ENCODE measurements around the gene HACD2. TPM values are rescaled to one million over a fixed set of nuclear protein-coding genes. Genes with fewer than 3 reads are reported as not detected.

HACD2 gene
- total RNA-seq, 3 donors from 2014 or later (not counting 1 experiment from before 2014, with no cell fraction given): 16.1 to 34.1 (median 24.6) TPM

DNA sequence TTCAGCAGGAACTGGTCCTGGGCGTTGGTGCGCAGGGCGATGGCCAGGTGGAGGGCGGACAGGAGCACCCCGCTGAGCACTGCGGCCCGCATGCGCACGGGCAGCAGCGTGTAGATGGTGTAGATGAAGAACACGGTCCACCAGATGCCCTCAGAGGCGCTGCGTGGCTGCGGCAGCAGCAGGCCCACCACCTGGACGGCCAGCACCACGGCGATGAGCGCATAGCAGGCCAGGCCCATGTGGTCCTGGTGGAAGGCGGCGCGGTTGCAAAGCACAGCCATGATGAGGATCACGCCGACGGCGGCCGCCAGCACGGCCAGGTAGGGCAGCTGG lies 137.5 kb downstream of the HACD2 start:
- intact Hi-C loops (cut with micrococcal nuclease): loop anchor here (10.0 kb wide), 1 partner anchor 107 kb away; no protein-coding TSS in a partner anchor
- no peaks in the 10 kb centered on the region for H3K36me3 ChIP-seq (ENCODE audit: control insufficient read depth, insufficient read depth, low read length)
- no peaks in the 10 kb centered on the region for H3K9me3 Mint-ChIP-seq
- peaks cover 17% of the 10 kb centered on the region for H3K27me3 ChIP-seq (ENCODE audit: control insufficient read depth, insufficient read depth, low read length)
- ATAC-seq (no peak), DNase-seq (no peak)
- no peaks in the 10 kb centered on the region for H3K9me3 ChIP-seq (ENCODE audit: control insufficient read depth, insufficient read depth, low read length)
- peaks cover 9% of the 10 kb centered on the region for H3K4me1 ChIP-seq (ENCODE audit: control insufficient read depth, insufficient read depth, low read length)
- TF ChIP-seq, protein P1, sequence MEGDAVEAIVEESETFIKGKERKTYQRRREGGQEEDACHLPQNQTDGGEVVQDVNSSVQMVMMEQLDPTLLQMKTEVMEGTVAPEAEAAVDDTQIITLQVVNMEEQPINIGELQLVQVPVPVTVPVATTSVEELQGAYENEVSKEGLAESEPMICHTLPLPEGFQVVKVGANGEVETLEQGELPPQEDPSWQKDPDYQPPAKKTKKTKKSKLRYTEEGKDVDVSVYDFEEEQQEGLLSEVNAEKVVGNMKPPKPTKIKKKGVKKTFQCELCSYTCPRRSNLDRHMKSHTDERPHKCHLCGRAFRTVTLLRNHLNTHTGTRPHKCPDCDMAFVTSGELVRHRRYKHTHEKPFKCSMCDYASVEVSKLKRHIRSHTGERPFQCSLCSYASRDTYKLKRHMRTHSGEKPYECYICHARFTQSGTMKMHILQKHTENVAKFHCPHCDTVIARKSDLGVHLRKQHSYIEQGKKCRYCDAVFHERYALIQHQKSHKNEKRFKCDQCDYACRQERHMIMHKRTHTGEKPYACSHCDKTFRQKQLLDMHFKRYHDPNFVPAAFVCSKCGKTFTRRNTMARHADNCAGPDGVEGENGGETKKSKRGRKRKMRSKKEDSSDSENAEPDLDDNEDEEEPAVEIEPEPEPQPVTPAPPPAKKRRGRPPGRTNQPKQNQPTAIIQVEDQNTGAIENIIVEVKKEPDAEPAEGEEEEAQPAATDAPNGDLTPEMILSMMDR (IDR thresholded peaks at IDR 0.05): no peak
- peaks cover 50 to 52% of the 10 kb centered on the region in 2 donors for H3K27me3 Mint-ChIP-seq (ENCODE audit: low read depth in 2 of 2)
- H3K4me3 Mint-ChIP-seq: peak overlapping the region; percentile 85
- no peak overlapping the region for H3K27ac Mint-ChIP-seq
- H3K27ac ChIP-seq (ENCODE audit: low read length): no peak overlapping the region
- WGBS (ENCODE audit: insufficient coverage): 93% methylated on average over 27 of the region's 27 CpGs
- no peak overlapping the region for H3K4me3 ChIP-seq (ENCODE audit: low read length)
- peaks cover 0 to 6% of the 10 kb centered on the region in 2 donors for H3K4me1 Mint-ChIP-seq
- H3K36me3 Mint-ChIP-seq: no peaks in the 10 kb centered on the region

DNA sequence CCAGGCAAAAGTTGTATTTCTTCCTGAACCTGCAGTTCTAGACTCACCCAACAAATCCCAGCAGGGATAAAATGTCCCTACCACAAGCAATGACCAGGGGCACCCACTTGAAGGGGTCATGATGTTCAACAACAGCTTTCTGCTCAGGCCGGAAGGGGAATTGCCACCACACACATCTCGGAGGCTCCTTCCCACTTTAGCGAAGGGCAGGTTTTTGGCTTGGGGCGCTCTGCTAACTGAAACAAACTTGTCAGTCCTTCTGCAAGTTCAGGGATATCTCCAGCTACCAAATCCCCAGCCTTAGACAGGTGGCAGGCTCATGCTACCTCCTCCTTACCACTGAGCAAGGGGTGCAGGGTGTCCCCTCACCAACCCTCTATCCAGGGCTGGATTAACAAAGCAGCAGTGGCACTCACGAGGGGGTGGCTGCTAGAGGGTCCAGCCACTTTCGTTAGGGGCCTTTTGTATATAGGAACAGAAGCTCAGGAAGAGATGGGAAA lies 138.2 kb downstream of the HACD2 start:
- H3K27ac ChIP-seq (ENCODE audit: low read length): no peak overlapping the region
- Mint-ChIP-seq H3K36me3 (no peaks in the 10 kb centered on the region), H3K27me3 (ENCODE audit: low read depth in 2 of 2) (peaks cover 52 to 53% of the 10 kb centered on the region in 2 donors), H3K4me3 (peak overlapping the region; percentile 85), H3K9me3 (no peaks in the 10 kb centered on the region), H3K27ac (no peak overlapping the region), H3K4me1 (peaks cover 0 to 6% of the 10 kb centered on the region in 2 donors)
- H3K4me3 ChIP-seq (ENCODE audit: low read length): no peak overlapping the region
- intact Hi-C loops (cut with micrococcal nuclease): loop anchor here (10.0 kb wide), 1 partner anchor 108 kb away; no protein-coding TSS in a partner anchor
- no peaks in the 10 kb centered on the region for H3K36me3 ChIP-seq (ENCODE audit: control insufficient read depth, insufficient read depth, low read length)
- no peak for ATAC-seq
- WGBS (ENCODE audit: insufficient coverage): 97% methylated on average over 4 of the region's 6 CpGs
- TF ChIP-seq, protein P1 (IDR thresholded peaks at IDR 0.05): no peak
- no peaks in the 10 kb centered on the region for H3K9me3 ChIP-seq (ENCODE audit: control insufficient read depth, insufficient read depth, low read length)
- peaks cover 17% of the 10 kb centered on the region for H3K27me3 ChIP-seq (ENCODE audit: control insufficient read depth, insufficient read depth, low read length)
- DNase-seq: no peak
- H3K4me1 ChIP-seq (ENCODE audit: control insufficient read depth, insufficient read depth, low read length): peaks cover 9% of the 10 kb centered on the region

DNA sequence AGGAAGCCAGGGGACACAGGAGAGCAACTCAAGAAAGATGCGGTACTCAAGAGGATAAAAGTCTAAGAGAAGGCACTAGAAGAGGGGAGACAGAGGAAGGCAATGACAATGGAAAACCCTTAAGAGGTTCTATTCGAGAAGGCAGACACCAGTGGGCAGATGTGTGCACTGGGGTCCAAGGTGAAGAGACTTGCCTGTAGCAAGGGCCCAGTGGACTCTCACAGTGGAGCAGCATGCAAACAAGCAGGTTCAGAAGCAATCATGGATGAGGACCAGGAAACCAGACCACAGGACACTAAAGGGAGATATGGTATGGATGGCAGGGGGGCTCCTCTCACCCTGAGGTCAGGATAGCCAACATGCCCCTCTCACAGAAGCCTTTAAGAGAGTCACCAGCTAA lies 138.6 kb downstream of the HACD2 start:
- ATAC-seq (no peak), DNase-seq (no peak)
- no peaks in the 10 kb centered on the region for H3K36me3 Mint-ChIP-seq
- H3K4me1 Mint-ChIP-seq: peaks cover 0 to 6% of the 10 kb centered on the region in 2 donors
- Histone ChIP-seq H3K36me3 (ENCODE audit: control insufficient read depth, insufficient read depth, low read length) (no peaks in the 10 kb centered on the region), H3K27me3 (ENCODE audit: control insufficient read depth, insufficient read depth, low read length) (peaks cover 17% of the 10 kb centered on the region), H3K4me3 (ENCODE audit: low read length) (no peak overlapping the region), H3K27ac (ENCODE audit: low read length) (no peak overlapping the region), H3K4me1 (ENCODE audit: control insufficient read depth, insufficient read depth, low read length) (peaks cover 9% of the 10 kb centered on the region), H3K9me3 (ENCODE audit: control insufficient read depth, insufficient read depth, low read length) (no peaks in the 10 kb centered on the region)
- intact Hi-C loops (cut with micrococcal nuclease): loop anchor here (10.0 kb wide), 1 partner anchor 109 kb away; no protein-coding TSS in a partner anchor
- peak overlapping the region; percentile 85 for H3K4me3 Mint-ChIP-seq
- H3K27ac Mint-ChIP-seq: no peak overlapping the region
- H3K9me3 Mint-ChIP-seq: no peaks in the 10 kb centered on the region
- TF ChIP-seq, protein P1 (IDR thresholded peaks at IDR 0.05): no peak
- H3K27me3 Mint-ChIP-seq (ENCODE audit: low read depth in 2 of 2): peaks cover 50 to 54% of the 10 kb centered on the region in 2 donors
- WGBS (ENCODE audit: insufficient coverage): 90% methylated on average over 2 of the region's 2 CpGs

DNA sequence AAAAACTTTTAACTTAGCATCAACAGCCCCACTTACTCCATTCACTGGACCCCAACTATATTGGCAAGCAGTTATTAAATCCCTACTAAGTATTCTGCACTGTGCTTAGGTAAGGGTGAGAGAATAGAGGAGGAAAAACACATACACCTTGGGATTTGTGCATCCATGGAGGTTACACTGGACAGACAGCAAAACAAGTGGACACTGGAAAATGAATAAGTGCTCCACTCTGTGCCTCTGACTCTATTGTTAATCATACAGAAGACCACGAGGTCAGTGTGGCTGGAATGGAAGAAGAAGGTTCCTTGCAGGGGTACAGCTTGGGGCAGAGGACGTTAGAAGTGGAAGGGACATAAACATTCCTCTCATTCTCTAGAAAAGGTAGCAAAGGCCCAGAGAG lies 139.2 kb downstream of the HACD2 start:
- H3K27ac Mint-ChIP-seq: no peak overlapping the region
- intact Hi-C loops (cut with micrococcal nuclease): loop anchor here (10.0 kb wide), 1 partner anchor 109 kb away; no protein-coding TSS in a partner anchor

More for the DNA sequence above, 139.2 kb downstream of the HACD2 start:
- Histone ChIP-seq H3K27ac (ENCODE audit: low read length) (no peak overlapping the region), H3K27me3 (ENCODE audit: control insufficient read depth, insufficient read depth, low read length) (peaks cover 17% of the 10 kb centered on the region), H3K4me1 (ENCODE audit: control insufficient read depth, insufficient read depth, low read length) (peaks cover 9% of the 10 kb centered on the region), H3K4me3 (ENCODE audit: low read length) (no peak overlapping the region), H3K9me3 (ENCODE audit: control insufficient read depth, insufficient read depth, low read length) (no peaks in the 10 kb centered on the region), H3K36me3 (ENCODE audit: control insufficient read depth, insufficient read depth, low read length) (no peaks in the 10 kb centered on the region)
- Mint-ChIP-seq H3K4me3 (peak overlapping the region; percentile 85), H3K4me1 (peaks cover 0 to 6% of the 10 kb centered on the region in 2 donors), H3K9me3 (no peaks in the 10 kb centered on the region), H3K27me3 (ENCODE audit: low read depth in 2 of 2) (peaks cover 47 to 51% of the 10 kb centered on the region in 2 donors), H3K36me3 (no peaks in the 10 kb centered on the region)
- TF ChIP-seq, protein P1 (IDR thresholded peaks at IDR 0.05): no peak
- DNase-seq (no peak), ATAC-seq (no peak)
- WGBS (ENCODE audit: insufficient coverage): 81% methylated on average over 2 of the region's 2 CpGs

Data from natural killer cell (primary cell).